SK-MEL-5 (cell line): Measurements from ENCODE around the gene PRRC2B. TPM values are rescaled to one million over a fixed set of nuclear protein-coding genes. Genes with fewer than 3 reads are reported as not detected.

Source experiments
- DNase-seq: peaks from one replicate; pipeline ENCODE4 v3.0.0-alpha.2; 2016; ENCODE audit warnings: low read depth, low spot score
- in situ Hi-C: cut with HindIII; loops from 2 replicates; pipeline ENCODE4 v1.10.0; 2016; ENCODE audit warnings: low sequenced_read_pairs, high pct_unique_total_duplicates, low pct_unique_long_range_greater_than_20kb
- total RNA-seq: library from RNA; depleted of rRNA; stranded (reverse); fragments of >200 nt; shearing (Covaris generic); gene quantifications from 2 replicates; pipeline ENCODE4 v1.2.3, GENCODE V29; 2014

Gene PRRC2B
- total RNA-seq, 1 experiment from 2014 or later = 40.1 TPM

DNA sequence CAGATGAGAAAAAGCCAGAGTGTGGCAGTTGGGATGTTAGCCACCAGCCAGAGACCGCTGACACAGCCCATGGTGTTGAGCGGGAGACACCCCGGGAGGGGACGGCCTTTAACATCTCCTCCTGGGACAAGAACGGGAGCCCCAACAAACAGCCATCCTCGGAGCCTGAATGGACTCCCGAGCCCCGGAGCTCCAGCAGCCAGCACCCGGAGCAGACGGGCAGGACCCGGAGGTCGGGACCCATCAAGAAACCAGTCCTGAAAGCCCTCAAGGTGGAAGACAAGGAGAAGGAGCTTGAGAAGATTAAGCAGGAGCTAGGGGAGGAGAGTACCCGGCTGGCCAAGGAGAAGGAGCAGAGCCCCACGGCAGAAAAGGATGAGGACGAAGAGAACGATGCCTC is 80.8 kb downstream of the PRRC2B start:
- in situ Hi-C loops = no loop called here
- DNase-seq = no peak

DNA sequence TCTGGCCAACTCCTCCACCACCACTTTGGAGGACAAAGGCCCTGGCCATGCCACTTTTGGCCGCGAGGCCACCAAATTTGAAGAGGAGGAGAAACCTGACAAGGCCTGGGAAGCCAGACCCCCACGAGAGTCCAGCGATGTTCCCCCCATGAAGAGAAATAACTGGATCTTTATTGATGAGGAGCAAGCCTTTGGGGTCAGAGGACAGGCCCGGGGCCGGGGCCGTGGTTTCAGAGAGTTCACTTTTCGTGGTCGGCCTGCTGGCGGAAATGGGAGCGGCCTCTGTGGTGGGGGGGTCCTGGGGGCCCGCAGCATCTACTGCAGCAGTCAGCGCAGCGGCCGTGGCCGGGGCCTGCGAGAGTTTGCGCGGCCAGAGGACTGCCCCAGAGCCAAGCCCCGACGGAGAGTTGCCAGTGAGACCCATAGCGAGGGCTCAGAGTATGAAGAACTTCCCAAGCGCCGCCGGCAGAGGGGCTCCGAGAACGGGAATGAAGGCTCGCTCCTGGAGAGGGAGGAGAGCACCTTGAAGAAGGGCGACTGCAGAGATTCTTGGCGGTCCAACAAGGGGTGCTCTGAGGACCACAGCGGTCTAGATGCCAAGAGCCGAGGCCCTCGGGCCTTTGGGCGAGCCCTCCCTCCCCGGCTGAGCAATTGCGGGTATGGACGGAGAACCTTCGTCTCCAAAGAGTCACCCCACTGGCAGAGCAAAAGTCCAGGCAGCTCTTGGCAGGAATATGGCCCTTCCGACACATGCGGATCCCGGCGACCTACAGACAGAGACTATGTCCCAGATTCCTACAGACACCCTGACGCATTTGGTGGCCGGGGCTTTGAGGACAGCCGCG is 81.4 kb downstream of the PRRC2B start:
- no peak for DNase-seq
- in situ Hi-C loops = no loop called here

GRCh38 chr9:131475956-131476776 is 82.3 kb downstream of the PRRC2B start:
- no peak for DNase-seq

GRCh38 chr9:131476777-131477345 is 83.0 kb downstream of the PRRC2B start:
- in situ Hi-C loops = no loop called here
- no peak for DNase-seq

More at GRCh38 chr9:131475956-131476776, 82.3 kb downstream of the PRRC2B start:
- in situ Hi-C loops = no loop called here

DNA sequence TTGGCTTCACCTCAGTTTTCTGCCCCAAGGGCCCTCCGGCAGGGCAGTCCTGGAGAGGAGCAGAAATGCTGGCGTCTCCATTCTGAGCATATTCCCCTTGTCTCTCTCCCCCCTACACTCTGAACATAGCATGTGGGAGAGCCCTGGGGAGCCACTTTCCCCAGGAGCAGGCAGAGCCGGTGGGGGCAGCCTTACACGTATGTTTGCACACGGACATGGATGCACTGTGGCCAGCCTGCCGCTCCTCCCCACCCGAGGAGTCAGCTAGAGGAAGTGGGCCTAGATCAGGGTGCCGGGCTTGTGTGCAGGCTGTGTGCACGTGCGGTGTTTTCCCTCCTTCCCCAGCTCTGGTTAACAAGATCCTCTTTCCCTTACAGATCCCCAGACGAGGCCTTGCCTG is 83.5 kb downstream of the PRRC2B start:
- no peak for DNase-seq
- in situ Hi-C loops = no loop called here

DNA sequence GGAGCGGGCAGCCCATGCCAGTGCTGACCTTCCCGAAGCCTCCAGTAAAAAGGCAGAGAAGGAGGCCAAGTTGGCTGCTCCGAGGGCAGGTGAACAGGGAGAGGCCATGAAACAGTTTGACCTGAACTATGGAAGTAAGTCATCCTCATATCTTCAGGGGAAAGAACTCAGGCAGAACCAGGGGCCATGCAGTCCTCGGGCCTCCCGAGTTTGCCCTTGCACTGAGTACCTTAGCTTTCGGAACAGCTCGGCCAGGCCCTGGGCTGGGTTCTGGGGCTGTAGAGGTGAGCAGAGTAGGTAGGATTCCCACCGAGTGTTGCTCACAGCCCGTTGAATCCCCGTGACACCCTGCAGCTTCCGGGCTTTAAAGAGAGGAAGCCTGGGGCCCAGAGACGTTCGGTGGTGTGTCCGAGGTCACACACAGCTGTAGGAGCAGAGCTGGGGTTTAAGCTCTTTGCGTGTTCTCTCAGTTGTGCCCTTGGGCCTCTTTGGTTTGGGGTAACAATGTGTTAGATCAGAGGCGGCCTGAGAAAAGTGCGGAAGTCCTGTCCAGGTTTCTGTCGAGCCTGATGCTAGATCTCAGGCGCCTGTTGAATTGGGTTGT is 84.0 kb downstream of the PRRC2B start:
- in situ Hi-C loops = no loop called here
- DNase-seq = no peak

DNA sequence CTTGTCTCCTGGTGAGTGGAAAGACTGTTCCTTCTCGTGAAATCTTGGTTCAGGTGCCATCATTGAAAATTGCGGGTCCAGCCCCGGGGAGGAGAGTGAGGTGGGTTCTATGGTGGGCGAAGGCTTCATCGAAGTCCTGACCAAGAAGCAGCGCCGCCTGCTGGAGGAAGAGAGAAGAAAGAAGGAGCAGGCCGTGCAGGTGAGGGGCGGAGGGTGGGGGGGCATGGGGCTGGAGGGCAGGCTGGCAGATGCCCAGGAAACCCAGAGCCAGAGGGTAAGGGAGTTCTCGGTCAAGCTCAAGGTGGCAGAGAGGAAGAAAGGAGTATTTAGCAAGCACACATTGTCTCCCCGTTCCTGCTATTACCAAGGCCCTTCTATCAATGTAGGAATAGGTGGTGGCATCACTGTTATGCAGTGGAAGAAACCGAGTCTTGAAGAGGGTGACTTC is 84.6 kb downstream of the PRRC2B start:
- in situ Hi-C loops = no loop called here
- DNase-seq = peak; percentile 73

DNA sequence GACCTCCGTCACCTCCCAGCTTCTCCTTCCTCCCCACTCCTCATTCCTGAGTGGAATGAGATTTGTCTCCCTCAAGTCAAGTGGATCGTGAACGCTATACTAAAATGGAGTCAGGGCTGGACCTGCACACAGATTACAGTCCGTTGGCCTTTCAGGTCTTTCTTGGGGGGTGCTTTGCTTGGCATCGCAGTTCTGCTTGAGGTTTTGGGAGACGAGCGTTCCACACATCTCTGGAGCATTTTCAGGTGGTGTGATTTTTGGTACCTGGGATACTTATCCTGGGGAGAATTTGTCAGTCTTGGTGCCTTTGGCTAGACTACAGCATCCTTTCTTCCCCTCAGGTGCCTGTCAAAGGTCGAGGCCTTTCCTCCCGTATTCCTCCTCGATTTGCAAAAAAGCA is 85.0 kb downstream of the PRRC2B start:
- in situ Hi-C loops = no loop called here
- no peak for DNase-seq

GRCh38 chr9:131480258-131480657 is 86.4 kb downstream of the PRRC2B start:
- no peak for DNase-seq
- in situ Hi-C loops = no loop called here

DNA sequence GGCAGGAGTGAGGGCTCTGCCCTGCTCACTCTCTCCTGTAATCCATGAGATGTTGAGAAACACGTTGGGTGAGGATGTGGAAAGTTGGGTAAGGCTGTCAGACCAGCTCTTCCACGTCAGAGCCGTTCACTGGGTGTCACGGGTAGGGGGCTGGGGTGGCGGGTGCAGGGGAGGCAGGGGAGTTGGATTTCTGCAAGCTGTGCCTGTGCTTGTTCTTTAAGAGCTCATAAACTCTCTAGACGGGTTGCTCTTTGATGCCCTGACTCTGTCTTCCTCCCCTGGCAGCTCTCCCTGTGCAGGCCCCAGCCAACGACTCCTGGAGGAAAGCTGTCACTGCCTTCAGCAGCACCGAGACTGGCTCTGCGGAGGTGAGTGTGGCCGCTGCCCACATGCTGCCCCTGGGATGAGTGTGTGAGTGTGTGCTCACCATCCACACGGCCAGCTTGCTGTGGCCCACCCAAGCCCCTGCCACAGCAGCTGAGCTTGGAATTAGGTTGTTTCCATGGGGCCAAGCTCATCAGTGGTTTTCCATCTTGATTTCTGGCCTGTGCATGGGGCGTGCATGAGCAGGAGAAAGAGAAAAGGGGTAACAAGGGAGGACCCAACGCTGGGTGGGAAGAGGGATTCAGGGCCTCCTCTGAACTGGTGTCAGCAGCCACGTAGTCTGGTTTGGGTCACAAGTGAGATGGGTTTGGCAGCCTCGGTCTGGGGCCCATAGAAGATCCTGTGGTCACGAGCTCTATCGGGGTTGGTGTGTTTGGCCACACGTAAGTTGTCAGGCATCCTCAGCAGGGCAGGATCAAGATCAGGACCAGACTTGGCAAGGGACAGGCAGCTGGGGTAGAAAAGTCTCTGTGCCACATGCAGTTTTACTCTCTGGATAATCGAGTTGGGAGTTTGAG is 87.8 kb downstream of the PRRC2B start:
- in situ Hi-C loops = no loop called here

GRCh38 chr9:131482343-131483006 is 88.6 kb downstream of the PRRC2B start:
- in situ Hi-C loops = no loop called here
- no peak for DNase-seq

More for the DNA sequence above, 87.8 kb downstream of the PRRC2B start:
- DNase-seq = no peak

- in situ Hi-C loops = no loop called here
- DNase-seq = no peak
Observed at GRCh38 chr9:131483319-131484050, 89.6 kb downstream of the PRRC2B start.

DNA sequence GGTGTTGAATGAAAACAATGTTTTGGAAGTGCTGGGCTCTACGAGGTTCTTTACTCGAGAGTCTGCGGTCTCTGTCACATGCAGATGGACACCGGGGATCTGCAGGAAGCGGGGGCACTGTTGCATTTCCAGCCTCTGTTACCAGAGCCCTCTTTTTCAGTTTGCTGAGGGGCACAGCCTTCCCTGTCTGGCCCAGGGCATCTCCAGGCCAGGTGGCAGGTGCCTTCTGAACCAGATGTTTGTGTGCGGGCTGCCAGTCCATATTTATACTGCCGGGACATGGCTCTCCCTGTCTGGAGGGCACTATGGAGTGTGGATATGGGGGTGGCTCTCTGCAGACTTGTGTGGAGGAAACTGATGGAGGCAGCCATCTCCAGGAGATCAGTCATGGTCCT is 90.2 kb downstream of the PRRC2B start:
- DNase-seq = no peak

GRCh38 chr9:131484560-131485185 is 90.8 kb downstream of the PRRC2B start:
- DNase-seq = no peak
- in situ Hi-C loops = no loop called here

More for the DNA sequence above, 90.2 kb downstream of the PRRC2B start:
- in situ Hi-C loops = no loop called here

GRCh38 chr9:131485206-131485605 is 91.3 kb downstream of the PRRC2B start:
- no peak for DNase-seq
- in situ Hi-C loops = no loop called here
